PC-9 (cell line): ENCODE data around the gene SPATS2L. TPM values are rescaled to one million over a fixed set of nuclear protein-coding genes. Genes with fewer than 3 reads are reported as not detected.

Experiments used
- BruUV-seq: library from RNA; stranded (reverse); fragments of 400-500 nt; replicated peaks from 2 replicates; lab custom pipeline; 2021; lab: Mats Ljungman, UMichigan
- CTCF ChIA-PET: fragments of 300-600 bp; sonication (Branson Sonifier 250); formaldehyde crosslinking; loops from one replicate; lab custom pipeline; 2022; ENCODE audit warnings: antibody characterized with exemption; lab: Charles Lee
- POLR2A ChIA-PET: fragments of 300-600 bp; sonication (Branson Sonifier 250); formaldehyde crosslinking; loops from one replicate; lab custom pipeline; 2022; ENCODE audit warnings: antibody characterized with exemption; ENCODE audit not compliant: unreplicated experiment; lab: Charles Lee
- DNase-seq, 2 experiments: peaks; one replicate each; pipeline versions ENCODE4 v3.0.0 to v3.0.0-alpha.2; 2015 to 2022; ENCODE audit warnings: mixed read lengths in 1 of 2
- H2AFZ ChIP-seq: fragments of 200-600 bp; sonication (generic); 2 replicates; pipeline ENCODE4 v1.8.1; 2017; ENCODE audit warnings: antibody characterized with exemption
- H3F3A ChIP-seq: fragments of 200-600 bp; sonication (generic); 2 replicates; pipeline ENCODE4 v1.8.1; 2017; ENCODE audit warnings: antibody characterized with exemption, mild to moderate bottlenecking, low read depth; ENCODE audit not compliant: insufficient read depth
- H3K27ac ChIP-seq: fragments of 200-600 bp; sonication (generic); 2 replicates; pipeline ENCODE4 v1.6.1; 2016; ENCODE audit warnings: mixed run types
- H3K27me3 ChIP-seq: fragments of 200-600 bp; sonication (generic); 2 replicates; pipeline ENCODE4 v1.6.1; 2016; ENCODE audit warnings: low read depth, mixed run types; ENCODE audit not compliant: insufficient read depth
- H3K36me3 ChIP-seq: fragments of 200-600 bp; sonication (generic); 2 replicates; pipeline ENCODE4 v1.6.1; 2016; ENCODE audit warnings: low read depth, mixed run types
- H3K4me1 ChIP-seq: fragments of 200-600 bp; sonication (generic); replicated peaks from 2 replicates; pipeline ENCODE4 v1.6.1; 2016; ENCODE audit warnings: mixed run types; ENCODE audit not compliant: insufficient read depth
- H3K4me2 ChIP-seq: fragments of 200-600 bp; sonication (generic); 2 replicates; pipeline ENCODE4 v1.6.1; 2017; ENCODE audit warnings: mixed run types
- H3K4me3 ChIP-seq: fragments of 200-600 bp; sonication (generic); 2 replicates; pipeline ENCODE4 v1.6.1; 2016; ENCODE audit warnings: mixed run types
- H3K79me2 ChIP-seq: fragments of 200-600 bp; sonication (generic); 2 replicates; pipeline ENCODE4 v1.6.1; 2017; ENCODE audit warnings: low read depth, mixed run types
- H3K9me2 ChIP-seq: fragments of 200-600 bp; sonication (generic); 2 replicates; pipeline ENCODE4 v1.8.1; 2017; ENCODE audit warnings: mild to moderate bottlenecking; ENCODE audit not compliant: insufficient read depth
- H3K9me3 ChIP-seq: fragments of 200-600 bp; sonication (generic); 2 replicates; pipeline ENCODE4 v1.8.1; 2016; ENCODE audit warnings: low read depth; ENCODE audit not compliant: insufficient read depth
- H4K20me1 ChIP-seq: fragments of 200-600 bp; sonication (generic); 2 replicates; pipeline ENCODE4 v1.8.1; 2017; ENCODE audit not compliant: insufficient read depth
- CTCF ChIP-seq: fragments of 200-600 bp; sonication (generic); conservative IDR thresholded peaks from 2 replicates; pipeline ENCODE4 v1.6.1; 2017; ENCODE audit warnings: mixed run types, antibody characterized with exemption, mild to moderate bottlenecking, moderate library complexity
- EZH2 ChIP-seq: fragments of 200-600 bp; sonication (generic); IDR thresholded peaks from 2 replicates; pipeline ENCODE4 v1.8.0; 2017; ENCODE audit warnings: antibody characterized with exemption, low read depth
- intact Hi-C: fragments of 100-400 bp; cut with micrococcal nuclease; formaldehyde crosslinking; loops from one replicate; pipeline ENCODE4 v1.10.0; 2022; ENCODE audit not compliant: unreplicated experiment
- total RNA-seq: library from RNA; stranded (reverse); gene quantifications from 2 replicates; pipeline ENCODE4 v1.2.3, GENCODE V29; 2021

SPATS2L gene
- total RNA-seq, 1 experiment from 2014 or later, result 199 TPM

- H3K4me2 ChIP-seq, result no peak overlapping the region
- H3K4me1 ChIP-seq, result no peaks in the 10 kb centered on the region
- ChIA-PET CTCF (no interaction called here), POLR2A (no interaction called here)
- BruUV-seq, result no TSS peak
- no peak overlapping the region for H2AFZ ChIP-seq
- H3K36me3 ChIP-seq, result peaks cover 40% of the 10 kb centered on the region
- H3K27ac ChIP-seq, result no peak overlapping the region
- no peaks in the 10 kb centered on the region for H3K9me2 ChIP-seq
- no peaks in the 10 kb centered on the region for H3K9me3 ChIP-seq
- 0 out of 2 replicates have a peak, but pooled peaks cover 7% of the 10 kb centered on the region for H3F3A ChIP-seq
- no peak for DNase-seq
- H3K79me2 ChIP-seq, result peaks cover 1% of the 10 kb centered on the region; the same call in 1 of the 2 replicates
- TF ChIP-seq CTCF, result no peak
- no peak for TF ChIP-seq EZH2
- intact Hi-C loops, result no loop called here
- no peaks in the 10 kb centered on the region for H4K20me1 ChIP-seq
- no peaks in the 10 kb centered on the region for H3K27me3 ChIP-seq
- H3K4me3 ChIP-seq, result no peak overlapping the region
These were observed 110.4 kb downstream of the SPATS2L start for GRCh38 chr2:200416878-200417277.

- 0 out of 2 replicates have a peak, but pooled peaks cover 5% of the 10 kb centered on the region for H3F3A ChIP-seq
- POLR2A ChIA-PET, result no interaction called here
- peaks cover 37% of the 10 kb centered on the region for H3K36me3 ChIP-seq
- TF ChIP-seq EZH2, result no peak
- TF ChIP-seq CTCF, result no peak
- no peaks in the 10 kb centered on the region for H3K4me1 ChIP-seq
- no TSS peak for BruUV-seq
- no peaks in the 10 kb centered on the region for H3K27me3 ChIP-seq
- no peaks in the 10 kb centered on the region for H4K20me1 ChIP-seq
- DNase-seq, result no peak
- no peak overlapping the region for H3K4me2 ChIP-seq
- H3K9me3 ChIP-seq, result no peaks in the 10 kb centered on the region
- CTCF ChIA-PET, result interaction anchor here (0.6 kb wide), 1 partner anchor 109 kb away, joined by 3 read pairs; no protein-coding TSS in a partner anchor
- H3K9me2 ChIP-seq, result no peaks in the 10 kb centered on the region
- intact Hi-C loops, result no loop called here
- no peaks in the 10 kb centered on the region; the same call in 1 of the 2 replicates for H3K79me2 ChIP-seq
- H3K27ac ChIP-seq, result no peak overlapping the region
- no peak overlapping the region for H2AFZ ChIP-seq
- no peak overlapping the region for H3K4me3 ChIP-seq
These were observed 110.9 kb downstream of the SPATS2L start for GRCh38 chr2:200417366-200417765.

GRCh38 chr2:200418399-200418798, 111.9 kb downstream of the SPATS2L start:
- no peak overlapping the region for H2AFZ ChIP-seq
- ChIA-PET POLR2A (interaction anchor here (0.7 kb wide), 1 partner anchor 346 kb away, joined by 3 read pairs; no protein-coding TSS in a partner anchor), CTCF (no interaction called here)
- H4K20me1 ChIP-seq, result no peaks in the 10 kb centered on the region
- H3K4me3 ChIP-seq, result no peak overlapping the region
- intact Hi-C loops, result no loop called here
- H3K9me2 ChIP-seq, result no peaks in the 10 kb centered on the region
- BruUV-seq, result no TSS peak
- no peak overlapping the region for H3K27ac ChIP-seq
- no peak overlapping the region for H3K4me2 ChIP-seq
- H3K4me1 ChIP-seq, result no peaks in the 10 kb centered on the region
- 0 out of 2 replicates have a peak, but pooled peaks cover 4% of the 10 kb centered on the region for H3F3A ChIP-seq
- TF ChIP-seq CTCF (no peak), EZH2 (no peak)
- peaks cover 41% of the 10 kb centered on the region for H3K36me3 ChIP-seq
- DNase-seq, result no peak
- H3K9me3 ChIP-seq, result no peaks in the 10 kb centered on the region
- H3K79me2 ChIP-seq, result no peaks in the 10 kb centered on the region
- H3K27me3 ChIP-seq, result no peaks in the 10 kb centered on the region
